KMS-11 (cell line): ENCODE measurements around the gene DIAPH2.

Experiments used
- H2AFZ ChIP-seq: fragments of 200-600 bp; sonication (generic); 2 replicates; pipeline ENCODE4 v1.6.1; 2016; ENCODE audit warnings: antibody characterized with exemption, mixed run types, low read depth
- H3K27ac ChIP-seq: fragments of 200-600 bp; sonication (generic); 2 replicates; pipeline ENCODE4 v1.6.1; 2016; ENCODE audit warnings: mild to moderate bottlenecking, mixed run types
- H3K27me3 ChIP-seq: fragments of 200-600 bp; sonication (generic); 2 replicates; pipeline ENCODE4 v1.6.1; 2017; ENCODE audit warnings: mild to moderate bottlenecking, low read depth, mixed run types, moderate library complexity; ENCODE audit not compliant: insufficient read depth
- H3K36me3 ChIP-seq: fragments of 200-600 bp; sonication (generic); 2 replicates; pipeline ENCODE4 v1.6.1; 2017; ENCODE audit warnings: mild to moderate bottlenecking, mixed run types; ENCODE audit not compliant: insufficient read depth
- H3K4me1 ChIP-seq: fragments of 200-600 bp; sonication (generic); 2 replicates; pipeline ENCODE4 v1.6.1; 2016; ENCODE audit warnings: mild to moderate bottlenecking, low read depth, mixed run types; ENCODE audit not compliant: poor library complexity, severe bottlenecking
- H3K4me2 ChIP-seq: fragments of 200-600 bp; sonication (generic); 2 replicates; pipeline ENCODE4 v1.7.0; 2016; ENCODE audit warnings: mild to moderate bottlenecking, mixed run types
- H3K4me3 ChIP-seq: fragments of 200-600 bp; sonication (generic); IDR thresholded peaks from 2 replicates; pipeline ENCODE4 v1.6.1; 2017; ENCODE audit warnings: low read depth, low read length, mixed read lengths; ENCODE audit not compliant: insufficient read depth
- H3K79me2 ChIP-seq: fragments of 200-600 bp; sonication (generic); 2 replicates; pipeline ENCODE4 v1.6.1; 2016; ENCODE audit warnings: low read depth, mixed run types; ENCODE audit not compliant: insufficient read depth
- H3K9ac ChIP-seq: fragments of 200-600 bp; sonication (generic); 2 replicates; pipeline ENCODE4 v1.6.1; 2016; ENCODE audit warnings: mild to moderate bottlenecking, mixed run types
- H4K20me1 ChIP-seq: fragments of 200-600 bp; sonication (generic); 2 replicates; pipeline ENCODE4 v1.6.1; 2016; ENCODE audit warnings: mild to moderate bottlenecking, mixed run types; ENCODE audit not compliant: insufficient read depth
- CTCF ChIP-seq: fragments of 200-600 bp; sonication (generic); conservative IDR thresholded peaks from 2 replicates; pipeline ENCODE4 v1.6.1; 2017; ENCODE audit warnings: low read depth, mild to moderate bottlenecking, antibody characterized with exemption, low read length, moderate library complexity, mixed read lengths

Gene DIAPH2

GRCh38 chrX:97398030-97398551, 713.4 kb downstream of the DIAPH2 start:
- Histone ChIP-seq H2AFZ (peak overlapping the region; percentile 10; the same call in 1 of the 2 replicates), H3K27ac (peak overlapping the region; percentile 94), H3K36me3 (no peaks in the 10 kb centered on the region), H4K20me1 (no peaks in the 10 kb centered on the region), H3K79me2 (no peaks in the 10 kb centered on the region), H3K4me3 (no peak overlapping the region), H3K4me2 (peak overlapping the region; percentile 81), H3K9ac (peak overlapping the region; percentile 50; the same call in 1 of the 2 replicates), H3K27me3 (no peaks in the 10 kb centered on the region), H3K4me1 (peaks cover 77% of the 10 kb centered on the region)
- TF ChIP-seq CTCF: no peak

- H3K79me2 ChIP-seq: no peaks in the 10 kb centered on the region
- peak overlapping the region; percentile 81 for H3K4me2 ChIP-seq
- no peaks in the 10 kb centered on the region for H3K27me3 ChIP-seq
- no peak overlapping the region for H2AFZ ChIP-seq
- no peak for TF ChIP-seq CTCF
- peak overlapping the region; percentile 50; the same call in 1 of the 2 replicates for H3K9ac ChIP-seq
- H3K4me3 ChIP-seq: no peak overlapping the region
- no peaks in the 10 kb centered on the region for H3K36me3 ChIP-seq
- peak overlapping the region; percentile 94 for H3K27ac ChIP-seq
- H4K20me1 ChIP-seq: no peaks in the 10 kb centered on the region
- H3K4me1 ChIP-seq: peaks cover 90% of the 10 kb centered on the region
Observed at GRCh38 chrX:97399400-97399799, 714.8 kb downstream of the DIAPH2 start.

- Histone ChIP-seq H3K27me3 (no peaks in the 10 kb centered on the region), H3K9ac (no peak overlapping the region; the same call in 1 of the 2 replicates), H3K4me2 (peak overlapping the region; percentile 81), H3K4me1 (peaks cover 99% of the 10 kb centered on the region), H3K79me2 (no peaks in the 10 kb centered on the region), H2AFZ (no peak overlapping the region), H3K27ac (peak overlapping the region; percentile 94), H3K4me3 (no peak overlapping the region), H4K20me1 (no peaks in the 10 kb centered on the region), H3K36me3 (no peaks in the 10 kb centered on the region)
- TF ChIP-seq CTCF: no peak
Observed at GRCh38 chrX:97400492-97400891, 715.9 kb downstream of the DIAPH2 start.

- H3K27ac ChIP-seq: peak overlapping the region; percentile 94
- H3K4me3 ChIP-seq: no peak overlapping the region
- H3K4me1 ChIP-seq: peaks cover 92% of the 10 kb centered on the region
- H3K4me2 ChIP-seq: peak overlapping the region; percentile 81; the same call in 1 of the 2 replicates
- no peak overlapping the region for H2AFZ ChIP-seq
- H3K79me2 ChIP-seq: no peaks in the 10 kb centered on the region
- H3K27me3 ChIP-seq: no peaks in the 10 kb centered on the region
- H4K20me1 ChIP-seq: no peaks in the 10 kb centered on the region
- TF ChIP-seq CTCF: no peak
- H3K9ac ChIP-seq: no peak overlapping the region; the same call in 1 of the 2 replicates
- H3K36me3 ChIP-seq: no peaks in the 10 kb centered on the region
Observed at GRCh38 chrX:97401154-97401553, 716.5 kb downstream of the DIAPH2 start.
